Erythroblast (primary cell): ENCODE data around the gene ARHGAP40.
"Not testable (repeated sequence)": the region's sequence is repeated elsewhere in the genome, so short reads cannot be mapped to it uniquely, and the experiment has no call there.

Experiments used
- DNase-seq, 2 experiments: peaks; one replicate each; lab custom pipeline; 2025; lab: John Stamatoyannopoulos, UW
- GATA1 ChIP-seq: IDR thresholded peaks from 2 replicates; pipeline ENCODE4 v1.6.1; 2011; ENCODE audit warnings: low read depth, mild to moderate bottlenecking, control low read depth, low read length, moderate library complexity
- POLR2A ChIP-seq: IDR thresholded peaks from 2 replicates; pipeline ENCODE4 v1.6.1; 2011; ENCODE audit warnings: mild to moderate bottlenecking, low read length

ARHGAP40 gene

DNA sequence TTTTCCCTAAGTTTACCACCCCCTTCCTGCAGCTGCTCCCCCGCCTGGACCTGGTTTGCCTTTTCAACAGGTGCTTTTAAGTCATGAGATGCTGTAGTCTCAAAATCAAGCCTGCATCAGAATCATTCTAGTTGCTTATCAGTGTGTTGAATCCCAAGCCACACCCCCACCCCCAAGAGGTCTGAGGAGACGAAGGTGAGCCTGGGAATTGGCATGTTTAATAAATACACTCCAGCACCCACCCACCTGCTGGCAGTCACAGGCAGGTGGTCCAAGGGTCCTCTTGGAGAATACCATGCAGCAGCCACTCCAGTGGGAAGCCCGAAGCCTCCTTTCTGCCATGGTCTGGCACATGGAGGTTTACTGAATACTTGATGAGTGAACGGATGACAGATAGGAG, 21.7 kb upstream of the ARHGAP40 start:
- no peak for DNase-seq
- TF ChIP-seq POLR2A (no peak), GATA1 (no peak)

GRCh38 chr20:38581013-38581412, 20.6 kb upstream of the ARHGAP40 start, which contains the start of gene ADIG:
Gene ADIG (plus strand): TSS chr20:38581197. CDS start chr20:38581251, 54 bp downstream.
- DNase-seq = no peak
- TF ChIP-seq GATA1 (no peak), POLR2A (no peak)

GRCh38 chr20:38581830-38582358, 19.7 kb upstream of the ARHGAP40 start:
- no peak for DNase-seq
- no peak for TF ChIP-seq POLR2A
- TF ChIP-seq GATA1 = no peak

GRCh38 chr20:38583306-38583705, 18.3 kb upstream of the ARHGAP40 start:
- DNase-seq = no peak
- TF ChIP-seq POLR2A (no peak), GATA1 (no peak)

DNA sequence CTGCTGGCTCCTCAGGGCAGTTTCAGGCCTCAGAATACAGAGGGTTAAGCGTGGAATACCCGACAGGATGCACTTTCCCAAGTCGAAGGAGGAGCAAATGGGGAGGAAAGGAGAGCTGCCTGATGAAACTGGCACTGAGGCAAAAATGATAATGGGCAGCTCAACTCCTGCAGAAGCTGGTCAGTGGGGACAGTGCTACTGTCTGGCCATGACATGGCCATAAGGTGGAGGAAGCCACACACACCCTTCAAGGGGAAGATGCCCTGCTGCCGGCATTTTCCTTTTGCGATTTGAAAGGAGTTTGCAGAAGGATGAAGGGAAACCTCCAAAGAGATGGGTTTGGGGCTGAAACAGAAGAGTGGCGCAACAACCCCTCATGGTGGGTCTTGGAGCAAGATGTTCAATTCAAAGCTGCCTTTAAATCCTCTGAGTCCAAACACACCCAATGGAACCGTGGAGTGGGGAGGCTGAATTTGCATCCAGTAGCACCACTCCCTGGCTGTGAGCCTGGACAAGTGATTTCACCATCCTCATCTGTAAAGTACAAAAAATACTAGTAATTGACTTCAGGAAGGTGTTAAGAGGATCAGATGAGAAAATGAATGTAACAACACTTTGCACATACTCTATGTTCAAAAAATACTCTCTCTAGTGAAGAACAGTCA, 17.4 kb upstream of the ARHGAP40 start:
- DNase-seq = no peak
- TF ChIP-seq GATA1 (no peak), POLR2A (no peak)

DNA sequence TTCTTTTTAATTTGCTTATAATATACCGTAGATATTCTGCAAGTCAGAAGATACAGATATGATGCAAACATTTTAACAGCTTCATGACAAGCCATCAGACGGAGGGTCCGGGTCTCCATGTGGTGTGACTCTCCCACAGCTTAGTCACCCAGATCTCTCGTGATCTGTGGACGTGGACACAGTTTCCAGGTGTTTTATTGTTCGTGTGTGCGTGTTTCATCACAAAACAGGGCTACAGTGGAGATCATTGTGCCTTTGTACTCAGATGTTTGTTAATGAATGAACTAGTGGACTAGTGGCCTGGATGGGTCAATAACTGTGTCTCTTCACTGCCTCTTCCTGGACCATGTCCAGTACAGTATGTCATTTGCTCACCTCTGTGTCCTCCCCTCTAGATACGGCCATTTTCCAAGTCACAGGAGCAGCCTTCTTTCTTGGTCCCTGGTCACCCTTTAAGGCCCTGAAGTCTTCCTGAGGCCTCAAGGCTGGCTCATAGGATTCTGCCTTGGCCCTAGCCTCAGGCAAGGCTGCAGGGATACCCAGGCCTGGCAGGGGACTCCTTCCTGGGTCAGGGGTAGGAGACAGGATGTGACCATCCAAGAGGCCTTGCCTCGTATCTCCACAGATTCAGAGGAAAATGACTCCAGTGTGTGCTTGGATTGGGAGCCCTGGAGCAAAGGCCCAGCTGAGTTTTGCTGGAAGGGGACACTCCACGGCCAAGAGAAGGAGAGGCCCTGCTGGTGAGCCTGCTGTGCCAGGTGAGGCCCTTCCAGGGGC, 16.0 kb upstream of the ARHGAP40 start:
- TF ChIP-seq POLR2A (no peak), GATA1 (no peak)

DNA sequence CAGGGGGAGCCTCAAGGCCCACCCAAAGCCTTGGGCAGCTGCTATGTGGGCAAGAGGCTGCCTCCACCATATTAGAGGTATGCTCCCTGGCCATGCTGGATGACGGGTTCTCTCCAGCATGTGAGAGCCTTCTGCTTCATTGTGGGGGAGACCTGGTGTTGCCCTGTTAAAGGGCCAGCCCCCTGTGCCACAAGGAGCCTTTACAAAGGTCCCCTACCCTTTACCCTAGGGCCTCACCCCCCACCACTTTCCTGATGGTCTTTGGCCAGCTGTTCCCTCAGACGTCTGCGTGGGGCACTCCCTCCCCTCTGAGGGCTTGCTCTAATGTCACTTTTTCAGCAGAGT, 15.5 kb upstream of the ARHGAP40 start:
- TF ChIP-seq GATA1 (no peak), POLR2A (no peak)
- DNase-seq = no peak

More for the DNA sequence above, 16.0 kb upstream of the ARHGAP40 start:
- no peak for DNase-seq

GRCh38 chr20:38588303-38588702, 13.3 kb upstream of the ARHGAP40 start:
- TF ChIP-seq POLR2A (no peak), GATA1 (no peak)
- DNase-seq = no peak

DNA sequence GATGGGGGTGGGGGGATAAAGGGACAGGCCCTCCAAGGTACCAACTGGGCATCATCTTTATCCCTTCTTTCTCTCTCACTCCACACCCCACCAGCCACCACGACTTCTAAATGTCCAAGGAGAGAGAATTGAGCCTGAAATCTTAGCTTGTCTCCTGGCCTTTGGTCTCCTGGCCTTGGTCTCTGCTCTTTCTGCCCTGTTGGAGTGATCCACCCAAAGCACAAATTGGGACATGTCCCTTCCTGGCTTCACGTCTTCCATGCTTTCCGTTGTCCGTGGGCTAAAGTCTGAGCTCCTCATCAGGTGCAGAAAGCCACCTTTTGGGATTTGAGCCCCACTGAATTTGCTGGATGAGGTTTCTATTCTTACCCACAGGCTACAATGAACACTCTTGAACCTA, 12.3 kb upstream of the ARHGAP40 start:
- DNase-seq = no peak

DNA sequence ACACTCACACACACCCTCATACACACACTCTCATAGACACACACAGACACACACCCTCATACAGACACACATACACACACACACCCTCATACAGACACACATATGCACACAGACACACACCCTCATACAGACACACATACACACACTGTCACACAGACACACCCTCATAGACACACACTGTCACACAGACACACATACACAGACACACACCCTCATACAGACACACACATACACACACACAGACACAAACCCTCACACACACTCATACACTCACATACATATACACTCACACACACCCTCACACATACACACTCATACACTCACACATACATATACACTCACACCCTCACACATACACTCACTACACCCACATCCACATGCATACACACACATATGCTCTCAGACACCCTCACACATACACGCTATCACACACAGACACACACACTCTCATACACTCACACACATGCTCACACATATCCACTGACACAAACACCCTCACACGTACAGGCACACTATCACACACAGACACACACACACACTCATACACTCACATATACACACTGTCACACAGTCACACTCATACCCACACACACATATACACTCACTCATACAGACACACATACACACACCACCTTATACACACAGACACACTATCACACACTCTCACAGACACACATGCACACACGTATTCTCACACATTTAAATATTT, 11.5 kb upstream of the ARHGAP40 start:
- DNase-seq = no peak
- TF ChIP-seq POLR2A (no peak), GATA1 (no peak)

More for the DNA sequence above, 12.3 kb upstream of the ARHGAP40 start:
- TF ChIP-seq GATA1 = no peak
- TF ChIP-seq POLR2A = no peak

GRCh38 chr20:38590676-38591473, 10.7 kb upstream of the ARHGAP40 start:
- DNase-seq = no peak

DNA sequence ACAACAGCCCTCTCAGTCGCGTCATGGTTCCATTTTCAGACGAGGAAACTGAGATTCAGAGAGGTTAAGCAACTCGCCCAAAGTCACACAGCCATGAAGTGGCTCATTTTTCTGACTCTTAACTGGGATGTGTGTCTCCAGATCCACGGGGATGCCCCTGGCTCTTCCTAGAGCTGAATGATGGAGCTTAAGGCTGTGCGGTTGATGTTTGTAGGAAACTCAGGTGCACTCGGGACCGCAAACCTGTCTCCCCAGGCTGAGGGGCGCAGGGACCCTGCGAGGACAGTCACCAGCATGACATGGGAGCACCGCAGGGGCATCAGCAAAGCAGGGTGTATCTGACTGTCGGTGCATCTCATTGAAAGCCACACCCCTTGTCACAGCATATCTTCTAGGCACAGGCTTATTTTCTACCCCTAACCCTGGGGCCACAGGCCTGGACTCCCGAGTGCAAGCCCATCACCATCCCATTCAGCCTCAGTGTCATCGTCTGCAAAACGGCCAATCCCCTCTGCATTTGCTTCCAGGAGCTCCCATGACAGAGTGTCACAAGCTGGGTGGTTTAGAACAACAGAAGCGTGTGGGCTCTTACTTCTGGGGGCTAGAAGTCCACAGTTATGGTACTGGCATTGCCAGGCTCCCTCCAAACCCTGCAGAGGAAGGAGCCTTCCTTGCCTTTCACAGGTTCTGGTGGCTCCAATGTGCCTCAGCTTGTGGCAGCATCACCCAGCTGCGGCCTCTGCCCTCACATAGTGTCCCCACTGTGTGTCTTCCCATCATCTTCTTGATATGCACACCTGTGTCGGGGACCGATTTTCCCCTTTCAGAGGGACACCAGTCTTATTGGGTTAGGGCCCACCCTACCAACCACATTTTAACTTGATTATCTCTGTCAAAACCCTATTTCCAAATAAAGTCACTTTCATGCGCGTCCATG, 9.9 kb upstream of the ARHGAP40 start:
- DNase-seq = peak; percentile 47 to 69
- TF ChIP-seq GATA1 (no peak), POLR2A (no peak)

More at GRCh38 chr20:38590676-38591473, 10.7 kb upstream of the ARHGAP40 start:
- no peak for TF ChIP-seq GATA1
- TF ChIP-seq POLR2A = no peak

DNA sequence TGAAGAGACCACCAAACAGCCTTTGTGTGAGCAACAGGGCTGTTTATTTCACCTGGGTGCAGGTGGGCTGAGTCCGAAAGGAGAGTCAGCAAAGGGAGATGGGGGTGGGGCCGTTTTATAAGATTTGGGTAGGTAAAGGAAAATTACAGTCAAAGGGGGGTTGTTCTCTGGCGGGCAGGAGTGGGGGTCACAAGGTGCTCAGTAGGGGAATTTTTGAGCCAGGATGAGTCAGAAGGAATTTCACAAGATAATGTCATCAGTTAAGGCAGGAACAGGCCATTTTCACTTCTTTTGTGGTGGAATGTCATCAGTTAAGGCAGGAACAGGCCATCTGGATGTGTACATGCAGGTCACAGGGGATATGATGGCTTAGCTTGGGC, 9.2 kb upstream of the ARHGAP40 start:
- DNase-seq = not testable (repeated sequence)

DNA sequence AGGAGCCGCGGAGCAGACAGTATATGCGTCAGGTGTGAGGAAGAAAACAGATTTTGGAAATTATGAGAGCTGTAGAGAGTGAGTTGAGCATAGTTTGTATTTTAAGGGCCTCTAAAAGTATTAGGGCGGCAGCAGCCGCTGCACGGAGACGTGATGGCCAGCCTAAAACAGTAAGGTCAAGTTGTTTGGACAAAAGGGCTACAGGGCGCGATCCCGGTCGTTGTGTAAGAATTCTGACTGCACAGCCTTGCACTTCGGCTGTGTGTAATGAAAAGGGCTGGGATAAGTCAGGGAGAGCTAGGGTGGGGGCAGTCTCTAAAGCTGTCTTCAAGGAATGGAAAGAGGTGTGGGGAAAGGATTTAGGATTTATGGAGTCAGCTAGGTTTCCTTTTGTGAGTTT, 7.3 kb upstream of the ARHGAP40 start:
- not testable (repeated sequence) for DNase-seq

GRCh38 chr20:38595886-38596285, 5.7 kb upstream of the ARHGAP40 start:
- not testable (repeated sequence) for DNase-seq
